Cardiac muscle cell (in vitro differentiated cells and primary cell): ENCODE data around the gene GZMH. TPM values are rescaled to one million over a fixed set of nuclear protein-coding genes. Genes with fewer than 3 reads are reported as not detected.

Source experiments
- DNase-seq, 2 donors: peaks; one replicate each; pipeline versions ENCODE4 v3.0.0 to v3.0.0-alpha.2; 2010 to 2017; ENCODE audit warnings: low read depth in 1 of 2, low spot score in 1 of 2
- H3K27ac ChIP-seq: fragments of 200-600 bp; sonication (generic); 2 replicates; pipeline ENCODE4 v1.5.1; 2016
- H3K27me3 ChIP-seq: fragments of 200-600 bp; sonication (generic); 2 replicates; pipeline ENCODE4 v1.6.0; 2016; ENCODE audit warnings: control low read depth
- H3K36me3 ChIP-seq: fragments of 200-600 bp; sonication (generic); 2 replicates; pipeline ENCODE4 v1.5.1; 2016; ENCODE audit warnings: control low read depth
- H3K4me1 ChIP-seq: fragments of 200-600 bp; sonication (generic); 2 replicates; pipeline ENCODE4 v1.8.1; 2017; ENCODE audit warnings: low read depth, mild to moderate bottlenecking, mixed run types
- H3K4me3 ChIP-seq: fragments of 200-600 bp; sonication (generic); 2 replicates; pipeline ENCODE4 v1.5.1; 2016; ENCODE audit warnings: mild to moderate bottlenecking
- H3K9me3 ChIP-seq: fragments of 200-600 bp; sonication (generic); 2 replicates; pipeline ENCODE4 v1.5.1; 2017; ENCODE audit warnings: low read depth, mild to moderate bottlenecking, control low read depth
- polyA plus RNA-seq: library from polyadenylated mRNA; unstranded; fragments of >200 nt; fragmentation: Nextera tagmentation; extraction: Ambion mirVana; gene quantifications from 2 replicates; pipeline ENCODE4 v1.2.1, GENCODE V29; 2016
- total RNA-seq: library from RNA; depleted of rRNA; stranded (reverse); fragments of >200 nt; gene quantifications from 2 replicates; pipeline ENCODE4 v1.2.3, GENCODE V29; 2016
- TF ChIP-seq, protein P1 (sequence below): IDR thresholded peaks from 2 replicates; pipeline ENCODE4 v1.5.1; 2012; ENCODE audit warnings: low read depth, mild to moderate bottlenecking, low read length

The GZMH gene
- total and polyA plus RNA-seq, 2 experiments from 2014 or later = not detected

DNA sequence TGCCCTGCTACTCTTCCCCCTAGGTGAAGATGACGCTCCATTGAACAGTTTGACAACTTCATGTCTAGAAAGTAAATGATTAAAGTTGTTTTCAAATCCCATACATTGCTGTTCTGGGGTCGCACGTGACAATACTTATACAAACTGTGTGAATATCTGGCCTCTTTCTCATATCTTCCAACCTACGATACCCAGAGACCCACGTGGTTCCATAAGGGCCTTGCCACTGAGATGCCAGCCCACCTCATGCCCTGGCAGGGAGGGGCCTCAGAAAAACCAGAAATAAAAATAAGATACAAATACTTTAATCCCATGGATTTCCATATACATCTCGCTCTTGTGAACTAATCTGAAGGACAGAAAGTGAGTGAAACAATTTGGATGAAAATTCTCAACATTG is 20.0 kb upstream of the GZMH start:
- Histone ChIP-seq H3K27me3 (no peaks in the 10 kb centered on the region), H3K9me3 (no peaks in the 10 kb centered on the region), H3K36me3 (no peaks in the 10 kb centered on the region), H3K27ac (no peak overlapping the region), H3K4me3 (no peak overlapping the region), H3K4me1 (no peaks in the 10 kb centered on the region)
- no peak for DNase-seq
- TF ChIP-seq, protein P1, sequence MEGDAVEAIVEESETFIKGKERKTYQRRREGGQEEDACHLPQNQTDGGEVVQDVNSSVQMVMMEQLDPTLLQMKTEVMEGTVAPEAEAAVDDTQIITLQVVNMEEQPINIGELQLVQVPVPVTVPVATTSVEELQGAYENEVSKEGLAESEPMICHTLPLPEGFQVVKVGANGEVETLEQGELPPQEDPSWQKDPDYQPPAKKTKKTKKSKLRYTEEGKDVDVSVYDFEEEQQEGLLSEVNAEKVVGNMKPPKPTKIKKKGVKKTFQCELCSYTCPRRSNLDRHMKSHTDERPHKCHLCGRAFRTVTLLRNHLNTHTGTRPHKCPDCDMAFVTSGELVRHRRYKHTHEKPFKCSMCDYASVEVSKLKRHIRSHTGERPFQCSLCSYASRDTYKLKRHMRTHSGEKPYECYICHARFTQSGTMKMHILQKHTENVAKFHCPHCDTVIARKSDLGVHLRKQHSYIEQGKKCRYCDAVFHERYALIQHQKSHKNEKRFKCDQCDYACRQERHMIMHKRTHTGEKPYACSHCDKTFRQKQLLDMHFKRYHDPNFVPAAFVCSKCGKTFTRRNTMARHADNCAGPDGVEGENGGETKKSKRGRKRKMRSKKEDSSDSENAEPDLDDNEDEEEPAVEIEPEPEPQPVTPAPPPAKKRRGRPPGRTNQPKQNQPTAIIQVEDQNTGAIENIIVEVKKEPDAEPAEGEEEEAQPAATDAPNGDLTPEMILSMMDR = no peak

DNA sequence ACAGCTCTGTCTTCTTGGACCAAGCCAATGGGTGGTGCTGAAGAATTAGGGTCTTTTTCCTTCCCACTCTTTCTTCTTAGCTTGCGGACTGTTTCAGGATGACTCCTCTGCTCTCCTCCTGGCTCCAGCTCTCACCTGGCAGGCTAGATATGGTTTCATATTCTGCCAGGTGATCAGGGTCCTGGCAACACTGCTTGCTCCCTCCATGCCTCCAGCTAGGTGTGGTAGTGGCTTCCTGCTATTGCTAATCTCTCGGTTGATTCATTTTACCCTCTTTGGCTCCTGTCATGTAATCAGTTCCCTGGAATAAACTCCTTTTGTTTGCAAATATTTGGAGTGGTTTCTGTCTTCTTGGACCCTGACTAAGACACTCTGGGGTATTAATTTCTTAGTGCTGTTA is 4.3 kb upstream of the GZMH start:
- Histone ChIP-seq H3K4me3 (no peak overlapping the region), H3K27me3 (no peaks in the 10 kb centered on the region), H3K36me3 (no peaks in the 10 kb centered on the region), H3K9me3 (no peaks in the 10 kb centered on the region), H3K27ac (no peak overlapping the region), H3K4me1 (no peaks in the 10 kb centered on the region)
- TF ChIP-seq, protein P1 = no peak
- no peak for DNase-seq

DNA sequence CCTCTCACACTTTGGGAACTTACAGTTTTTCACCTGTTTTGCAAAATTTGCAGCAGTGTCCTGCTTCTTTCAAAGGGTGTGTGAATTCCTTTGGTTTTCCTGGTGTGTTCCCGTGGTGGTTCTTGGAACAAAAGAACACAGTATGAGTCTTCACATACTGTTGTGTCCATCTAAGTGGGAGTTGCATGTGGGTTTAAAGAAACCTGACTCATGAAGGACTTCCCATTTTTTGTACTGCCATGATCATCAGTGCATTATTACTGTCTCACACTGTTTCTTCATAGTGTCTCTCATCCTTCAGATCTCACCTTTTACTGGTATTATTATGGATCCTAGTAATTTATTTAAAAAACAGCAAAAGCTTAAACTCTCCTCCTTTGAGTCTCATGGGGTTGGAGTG is 3.8 kb upstream of the GZMH start:
- no peak for DNase-seq
- H3K27me3 ChIP-seq = no peaks in the 10 kb centered on the region
- no peaks in the 10 kb centered on the region for H3K9me3 ChIP-seq
- no peaks in the 10 kb centered on the region for H3K36me3 ChIP-seq
- H3K4me3 ChIP-seq = no peak overlapping the region
- no peaks in the 10 kb centered on the region for H3K4me1 ChIP-seq
- H3K27ac ChIP-seq = no peak overlapping the region
- TF ChIP-seq, protein P1 = no peak

DNA sequence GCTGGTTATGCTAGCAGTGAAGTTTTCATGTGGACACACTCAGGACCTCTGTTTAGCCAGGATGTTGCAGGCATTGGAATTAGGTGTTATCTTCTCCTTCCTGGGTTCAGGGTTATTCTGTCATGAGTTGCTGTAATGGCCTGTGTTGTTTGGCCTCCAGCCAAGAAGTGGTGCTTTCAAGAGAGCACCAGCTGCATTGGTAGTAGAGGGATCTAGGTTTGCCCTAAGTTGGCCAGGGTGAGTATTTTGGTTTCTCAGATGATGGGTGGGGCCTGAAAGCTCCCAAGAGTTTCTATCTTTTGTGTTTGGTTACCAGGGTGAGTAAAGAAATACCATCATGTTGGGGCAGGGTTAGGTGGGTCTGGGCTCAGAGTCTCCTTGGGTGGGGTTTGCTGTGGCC is 2.7 kb upstream of the GZMH start:
- H3K27ac ChIP-seq = no peak overlapping the region
- no peak for DNase-seq
- no peaks in the 10 kb centered on the region for H3K4me1 ChIP-seq
- no peak overlapping the region for H3K4me3 ChIP-seq
- TF ChIP-seq, protein P1 = no peak
- H3K27me3 ChIP-seq = no peaks in the 10 kb centered on the region
- no peaks in the 10 kb centered on the region for H3K9me3 ChIP-seq
- H3K36me3 ChIP-seq = no peaks in the 10 kb centered on the region

DNA sequence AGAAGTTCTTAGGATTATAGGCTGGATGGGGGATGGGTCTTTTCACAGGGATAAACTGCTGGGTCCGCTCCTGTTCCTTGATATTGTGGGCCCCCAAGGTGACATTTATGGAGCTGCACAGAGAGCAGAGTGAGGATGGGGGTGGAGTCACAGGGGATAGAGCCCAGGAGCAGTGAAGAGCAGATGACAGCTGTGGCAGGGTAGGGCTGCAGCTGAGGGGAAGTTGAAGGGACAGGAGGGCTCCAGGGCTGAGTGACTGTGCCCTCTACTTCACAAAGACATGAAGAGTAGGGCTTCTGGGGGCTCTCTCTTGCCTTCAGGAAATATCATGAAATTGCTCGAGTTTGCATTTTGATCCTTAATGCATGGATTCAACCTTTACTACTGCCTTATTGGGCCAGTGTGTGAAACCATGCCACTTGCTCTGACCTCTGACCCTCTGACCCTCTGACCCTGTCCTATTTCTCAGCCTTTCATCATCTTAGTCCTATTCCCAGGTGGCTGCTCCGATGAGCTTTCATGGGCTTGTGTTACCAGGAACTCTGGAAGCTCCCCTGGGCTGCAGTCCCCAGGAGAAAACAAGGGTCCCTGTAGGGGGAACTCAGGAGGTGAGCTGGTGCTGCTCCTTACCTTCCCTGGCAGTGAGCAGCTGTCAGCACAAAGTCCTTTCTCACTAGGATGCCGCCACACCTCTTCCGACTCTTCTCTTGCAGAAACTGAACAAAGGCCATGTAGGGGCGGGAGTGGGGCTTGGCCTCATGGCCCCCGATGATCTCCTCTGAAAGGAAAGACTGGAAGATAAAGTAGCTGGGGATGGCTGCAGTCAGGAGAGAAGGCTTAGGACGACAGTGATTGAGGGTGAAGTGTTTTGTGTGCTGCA is 1.6 kb downstream of the GZMH start:
- Histone ChIP-seq H3K9me3 (no peaks in the 10 kb centered on the region), H3K4me3 (no peak overlapping the region), H3K4me1 (no peaks in the 10 kb centered on the region), H3K27ac (no peak overlapping the region), H3K27me3 (no peaks in the 10 kb centered on the region), H3K36me3 (no peaks in the 10 kb centered on the region)
- TF ChIP-seq, protein P1 = no peak
- DNase-seq = no peak
